Thyroid gland (tissue), 4 donors: ENCODE measurements around the gene RILP. TPM values are rescaled to one million over a fixed set of nuclear protein-coding genes. Genes with fewer than 3 reads are reported as not detected.
"Not testable (repeated sequence)": the region's sequence is repeated elsewhere in the genome, so short reads cannot be mapped to it uniquely, and the experiment has no call there.

Source experiments
- DNase-seq, 2 donors: peaks; one replicate each; pipeline ENCODE4 v3.0.0-alpha.2; 2019
- H3K27ac ChIP-seq, 3 donors: fragments of 200-600 bp; sonication (generic); 1 replicate in 2 of 3; 2 replicates in 1 of 3; pipeline ENCODE4 v1.5.1; 2016 to 2019; ENCODE audit warnings: mild to moderate bottlenecking in 1 of 3, moderate library complexity in 1 of 3
- H3K27me3 ChIP-seq: fragments of 200-600 bp; sonication (generic); one replicate; pipeline ENCODE4 v1.5.1; 2019
- H3K36me3 ChIP-seq, 2 donors: fragments of 200-600 bp; sonication (generic); one replicate each; pipeline ENCODE4 v1.5.1; 2016 to 2019
- H3K4me1 ChIP-seq, 2 donors: fragments of 200-600 bp; sonication (generic); one replicate each; pipeline ENCODE4 v1.5.1; 2017 to 2019
- H3K4me3 ChIP-seq, 3 donors: fragments of 200-600 bp; sonication (generic); replicated peaks in 1 of 3; 1 replicate in 2 of 3; 2 replicates in 1 of 3; pipeline ENCODE4 v1.5.1; 2016; ENCODE audit warnings: mild to moderate bottlenecking in 1 of 3
- H3K9me3 ChIP-seq: fragments of 200-600 bp; sonication (generic); one replicate; pipeline ENCODE4 v1.5.1; 2017
- CTCF ChIP-seq, 6 experiments: fragments of 200-600 bp in 3 of 6; fragments of 450-650 bp in 3 of 6; sonication (generic) in 3 of 6; IDR thresholded peaks; one replicate each; pipeline ENCODE4 v1.5.1; 2016 to 2019; ENCODE audit warnings: antibody characterized with exemption in 6 of 6, mild to moderate bottlenecking in 2 of 6, inconsistent platforms in 1 of 6, moderate library complexity in 1 of 6
- POLR2A ChIP-seq, 2 donors: fragments of 450-650 bp; IDR thresholded peaks; one replicate each; pipeline ENCODE4 v1.6.1; 2017; ENCODE audit warnings: antibody characterized with exemption in 2 of 2, mild to moderate bottlenecking in 2 of 2, moderate library complexity in 1 of 2
- WGBS, 2 donors: methylation state at CpG; one replicate each; pipeline ENCODE4 v1.1.5; 2017; 5-methylcytosine and 5-hydroxymethylcytosine counted together
- intact Hi-C: fragments of 100-400 bp; cut with DNase I; formaldehyde crosslinking; loops from one replicate; pipeline ENCODE4 v1.15.1; 2023
- total RNA-seq, 4 donors: library from RNA; depleted of rRNA; stranded (reverse); fragments of >200 nt; gene quantifications; one replicate each; pipeline ENCODE4 v1.2.3, GENCODE V29; 2016

The RILP gene
- total RNA-seq = 100 to 1,000 TPM in 3 of 4 donors, 10 to 100 TPM in 1; 67.5 to 140 (median 124) TPM

- DNase-seq = peak; percentile 97
- H3K9me3 ChIP-seq = no peaks in the 10 kb centered on the region
- H3K36me3 ChIP-seq = peaks cover 45 to 46% of the 10 kb centered on the region in 2 donors
- WGBS, 2 donors = 14 to 19% methylated on average over 17 to 18 of the region's 23 CpGs
- intact Hi-C loops = loop anchor here (5.0 kb wide), 1 partner anchor 78 kb away; no protein-coding TSS in a partner anchor
- peak within 1 kb of the TSS; percentile 95 to 100 (median 100) for H3K27ac ChIP-seq
- no peaks in the 10 kb centered on the region for H3K27me3 ChIP-seq
- peaks cover 28 to 50% of the 10 kb centered on the region in 2 donors for H3K4me1 ChIP-seq
- TF ChIP-seq CTCF (IDR thresholded peaks at IDR 0.05) = no peak
- TF ChIP-seq POLR2A (IDR thresholded peaks at IDR 0.05) = peak; percentile 34 to 94
- H3K4me3 ChIP-seq = peak within 1 kb of the TSS; percentile 74 to 93 (median 89)
These were observed at the start of gene RILP for GRCh38 chr17:1649844-1650501. Gene RILP (minus strand): TSS chr17:1649866. CDS start chr17:1649804, 62 bp downstream.

- Histone ChIP-seq H3K4me3 (no peak overlapping the region), H3K36me3 (no peaks in the 10 kb centered on the region), H3K9me3 (no peaks in the 10 kb centered on the region), H3K27ac (no peak overlapping the region), H3K27me3 (no peaks in the 10 kb centered on the region), H3K4me1 (no peaks in the 10 kb centered on the region)
- intact Hi-C loops = no loop called here
- DNase-seq = peak in 1 of 2 donors; percentile 23
- WGBS, 2 donors = 23 to 29% methylated on average over 5 of the region's 5 CpGs
- TF ChIP-seq POLR2A (IDR thresholded peaks at IDR 0.05) = no peak
- TF ChIP-seq CTCF (IDR thresholded peaks at IDR 0.05) = no peak
These were observed 48.0 kb upstream of the RILP start for GRCh38 chr17:1697681-1698080.

GRCh38 chr17:1695365-1695764, 45.7 kb upstream of the RILP start:
- WGBS, 2 donors = 86 to 89% methylated on average over 8 of the region's 8 CpGs
- Histone ChIP-seq H3K36me3 (no peaks in the 10 kb centered on the region), H3K4me3 (no peak overlapping the region), H3K9me3 (no peaks in the 10 kb centered on the region), H3K27me3 (no peaks in the 10 kb centered on the region), H3K4me1 (no peaks in the 10 kb centered on the region), H3K27ac (no peak overlapping the region)
- intact Hi-C loops = no loop called here
- DNase-seq = no peak
- TF ChIP-seq POLR2A (IDR thresholded peaks at IDR 0.05) = no peak
- no peak for TF ChIP-seq CTCF (IDR thresholded peaks at IDR 0.05)

GRCh38 chr17:1693339-1693738, 43.7 kb upstream of the RILP start:
- Histone ChIP-seq H3K27me3 (no peaks in the 10 kb centered on the region), H3K4me1 (no peaks in the 10 kb centered on the region), H3K9me3 (no peaks in the 10 kb centered on the region), H3K36me3 (no peaks in the 10 kb centered on the region), H3K4me3 (no peak overlapping the region), H3K27ac (no peak overlapping the region)
- intact Hi-C loops = no loop called here
- WGBS, 2 donors = 89 to 95% methylated on average over 7 of the region's 7 CpGs
- TF ChIP-seq CTCF (IDR thresholded peaks at IDR 0.05) (no peak), POLR2A (IDR thresholded peaks at IDR 0.05) (no peak)
- no peak for DNase-seq

- no peaks in the 10 kb centered on the region for H3K36me3 ChIP-seq
- no peak for DNase-seq
- no peaks in the 10 kb centered on the region for H3K9me3 ChIP-seq
- TF ChIP-seq POLR2A (IDR thresholded peaks at IDR 0.05) = no peak
- no peak for TF ChIP-seq CTCF (IDR thresholded peaks at IDR 0.05)
- H3K4me1 ChIP-seq = no peaks in the 10 kb centered on the region
- H3K27me3 ChIP-seq = no peaks in the 10 kb centered on the region
- intact Hi-C loops = no loop called here
- H3K4me3 ChIP-seq = no peak overlapping the region
- no peak overlapping the region for H3K27ac ChIP-seq
- WGBS, 2 donors = 74 to 85% methylated on average over 8 of the region's 8 CpGs
These were observed 41.0 kb upstream of the RILP start for GRCh38 chr17:1690544-1691221.

GRCh38 chr17:1688405-1688804, 38.7 kb upstream of the RILP start:
- WGBS, 2 donors = 64 to 66% methylated on average over 6 of the region's 6 CpGs
- DNase-seq, H3K4me1 ChIP-seq, H3K9me3 ChIP-seq, intact Hi-C loops, H3K27ac ChIP-seq, H3K4me3 ChIP-seq, H3K27me3 ChIP-seq, H3K36me3 ChIP-seq: not testable (repeated sequence)
